Measurements from ENCODE around the gene P4HA3. TPM values are rescaled to one million over a fixed set of nuclear protein-coding genes. Genes with fewer than 3 reads are reported as not detected.

The P4HA3 gene
- polyA plus RNA-seq, 3 donors, result 0.07 TPM; not detected in 2

DNA sequence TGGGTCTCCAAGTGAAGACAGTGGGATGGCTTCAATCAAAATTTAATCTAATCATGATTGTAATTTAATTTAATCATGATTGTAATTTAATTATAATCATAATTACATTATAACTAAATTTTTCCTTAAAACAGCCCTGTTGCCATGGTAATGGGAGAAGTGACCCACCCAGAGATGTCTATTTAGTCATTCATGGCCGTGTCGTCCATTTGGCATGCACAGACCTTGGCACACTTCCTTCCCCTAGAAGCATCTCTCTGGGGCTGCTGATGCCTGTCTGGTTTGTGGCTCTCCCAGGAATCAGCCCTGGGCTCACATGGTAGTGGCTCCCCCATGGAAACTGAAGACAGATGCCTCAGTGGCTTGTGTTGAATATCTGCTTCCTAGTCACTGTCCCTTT is 27.0 kb downstream of the P4HA3 start:
- intact Hi-C loops (cut with micrococcal nuclease), result no loop called here
- Mint-ChIP-seq H3K9me3 (no peaks in the 10 kb centered on the region), H3K27me3 (ENCODE audit: low read depth in 3 of 3) (peaks cover 2 to 4% (median 3%) of the 10 kb centered on the region in 3 donors), H3K27ac (no peak overlapping the region), H3K36me3 (no peaks in the 10 kb centered on the region), H3K4me1 (no peaks in the 10 kb centered on the region), H3K4me3 (no peak overlapping the region)
- Histone ChIP-seq H3K27me3 (ENCODE audit: control insufficient read depth in 2 of 2, insufficient read depth in 2 of 2, low read length in 2 of 2) (no peaks in the 10 kb centered on the region), H2AFZ (ENCODE audit: insufficient read depth, low read depth, low read length, poor library complexity, severe bottlenecking) (no peak overlapping the region), H3K4me1 (ENCODE audit: control insufficient read depth in 1 of 2, insufficient read depth in 2 of 2, low read length in 2 of 2) (no peaks in the 10 kb centered on the region), H3K36me3 (replicated peaks in 1 of 2; ENCODE audit: control insufficient read depth in 1 of 2, insufficient read depth in 2 of 2, low read length in 2 of 2) (no peaks in the 10 kb centered on the region), H3K27ac (ENCODE audit: low read depth in 1 of 2, low read length in 2 of 2) (no peak overlapping the region), H3K4me3 (replicated peaks in 1 of 3; ENCODE audit: low read depth in 2 of 3, low read length in 3 of 3) (no peak overlapping the region), H4K20me1 (ENCODE audit: insufficient read depth, low read length) (no peaks in the 10 kb centered on the region), H3K79me2 (ENCODE audit: insufficient read depth, low read length) (no peaks in the 10 kb centered on the region), H3K4me2 (replicated peaks; ENCODE audit: extremely low read depth, low read length, poor library complexity, severe bottlenecking) (no peak overlapping the region), H3K9ac (ENCODE audit: insufficient read depth, low read length, poor library complexity, severe bottlenecking) (no peak overlapping the region), H3K9me3 (replicated peaks in 1 of 2; ENCODE audit: control insufficient read depth in 1 of 2, insufficient read depth in 1 of 2, low read length in 2 of 2) (no peaks in the 10 kb centered on the region)
- TF ChIP-seq, protein P1, sequence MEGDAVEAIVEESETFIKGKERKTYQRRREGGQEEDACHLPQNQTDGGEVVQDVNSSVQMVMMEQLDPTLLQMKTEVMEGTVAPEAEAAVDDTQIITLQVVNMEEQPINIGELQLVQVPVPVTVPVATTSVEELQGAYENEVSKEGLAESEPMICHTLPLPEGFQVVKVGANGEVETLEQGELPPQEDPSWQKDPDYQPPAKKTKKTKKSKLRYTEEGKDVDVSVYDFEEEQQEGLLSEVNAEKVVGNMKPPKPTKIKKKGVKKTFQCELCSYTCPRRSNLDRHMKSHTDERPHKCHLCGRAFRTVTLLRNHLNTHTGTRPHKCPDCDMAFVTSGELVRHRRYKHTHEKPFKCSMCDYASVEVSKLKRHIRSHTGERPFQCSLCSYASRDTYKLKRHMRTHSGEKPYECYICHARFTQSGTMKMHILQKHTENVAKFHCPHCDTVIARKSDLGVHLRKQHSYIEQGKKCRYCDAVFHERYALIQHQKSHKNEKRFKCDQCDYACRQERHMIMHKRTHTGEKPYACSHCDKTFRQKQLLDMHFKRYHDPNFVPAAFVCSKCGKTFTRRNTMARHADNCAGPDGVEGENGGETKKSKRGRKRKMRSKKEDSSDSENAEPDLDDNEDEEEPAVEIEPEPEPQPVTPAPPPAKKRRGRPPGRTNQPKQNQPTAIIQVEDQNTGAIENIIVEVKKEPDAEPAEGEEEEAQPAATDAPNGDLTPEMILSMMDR (IDR thresholded peaks at IDR 0.05), result no peak
- no peak for DNase-seq
- no CpG with 5 or more reads among the region's 2 CpGs for WGBS (ENCODE audit: insufficient coverage)

DNA sequence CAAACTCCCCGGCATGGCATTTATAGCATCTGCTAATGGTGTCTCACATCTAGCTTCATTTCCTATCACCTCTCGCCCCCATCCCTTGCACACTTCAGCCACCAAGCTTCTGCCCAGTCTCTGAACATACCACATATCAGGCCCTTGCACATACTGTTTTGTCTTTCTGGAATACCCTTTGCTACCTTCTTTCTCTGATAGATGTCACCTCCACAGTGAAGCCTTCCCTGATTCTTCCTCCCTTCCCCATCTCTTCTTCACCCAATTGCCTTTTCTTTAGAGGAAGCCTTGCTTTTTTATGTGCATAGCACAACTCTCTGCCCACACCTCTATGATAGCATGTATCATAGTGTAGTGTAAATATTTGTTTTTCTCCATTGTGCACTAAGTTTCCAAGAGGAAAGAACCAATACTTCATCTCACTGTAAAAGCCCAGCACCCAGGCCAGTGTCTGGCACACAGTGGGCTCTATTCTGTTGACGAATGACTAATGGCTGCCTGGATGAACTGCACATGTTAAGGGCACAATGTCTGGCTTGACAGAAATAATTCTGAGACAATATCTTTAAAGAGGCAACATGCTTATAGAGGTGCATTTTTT is 27.8 kb downstream of the P4HA3 start:
- no peak overlapping the region for H3K27ac Mint-ChIP-seq
- Histone ChIP-seq H3K4me3 (replicated peaks in 1 of 3; ENCODE audit: low read depth in 2 of 3, low read length in 3 of 3) (no peak overlapping the region), H3K79me2 (ENCODE audit: insufficient read depth, low read length) (no peaks in the 10 kb centered on the region), H3K36me3 (replicated peaks in 1 of 2; ENCODE audit: control insufficient read depth in 1 of 2, insufficient read depth in 2 of 2, low read length in 2 of 2) (no peaks in the 10 kb centered on the region), H3K4me1 (ENCODE audit: control insufficient read depth in 1 of 2, insufficient read depth in 2 of 2, low read length in 2 of 2) (no peaks in the 10 kb centered on the region), H3K27ac (ENCODE audit: low read depth in 1 of 2, low read length in 2 of 2) (no peak overlapping the region), H4K20me1 (ENCODE audit: insufficient read depth, low read length) (no peaks in the 10 kb centered on the region), H3K9me3 (replicated peaks in 1 of 2; ENCODE audit: control insufficient read depth in 1 of 2, insufficient read depth in 1 of 2, low read length in 2 of 2) (no peaks in the 10 kb centered on the region), H2AFZ (ENCODE audit: insufficient read depth, low read depth, low read length, poor library complexity, severe bottlenecking) (no peak overlapping the region), H3K27me3 (ENCODE audit: control insufficient read depth in 2 of 2, insufficient read depth in 2 of 2, low read length in 2 of 2) (no peaks in the 10 kb centered on the region), H3K4me2 (replicated peaks; ENCODE audit: extremely low read depth, low read length, poor library complexity, severe bottlenecking) (no peak overlapping the region), H3K9ac (ENCODE audit: insufficient read depth, low read length, poor library complexity, severe bottlenecking) (no peak overlapping the region)
- no peaks in the 10 kb centered on the region for H3K4me1 Mint-ChIP-seq
- intact Hi-C loops (cut with micrococcal nuclease), result no loop called here
- TF ChIP-seq, protein P1 (IDR thresholded peaks at IDR 0.05), result no peak
- DNase-seq, result no peak
- H3K27me3 Mint-ChIP-seq (ENCODE audit: low read depth in 3 of 3), result peaks cover 2 to 4% (median 3%) of the 10 kb centered on the region in 3 donors
- WGBS (ENCODE audit: insufficient coverage), result 79% methylated on average over 3 of the region's 3 CpGs
- no peaks in the 10 kb centered on the region for H3K36me3 Mint-ChIP-seq
- H3K4me3 Mint-ChIP-seq, result no peak overlapping the region
- no peaks in the 10 kb centered on the region for H3K9me3 Mint-ChIP-seq
